ENCODE data around the gene PARD6A.

PARD6A gene

DNA sequence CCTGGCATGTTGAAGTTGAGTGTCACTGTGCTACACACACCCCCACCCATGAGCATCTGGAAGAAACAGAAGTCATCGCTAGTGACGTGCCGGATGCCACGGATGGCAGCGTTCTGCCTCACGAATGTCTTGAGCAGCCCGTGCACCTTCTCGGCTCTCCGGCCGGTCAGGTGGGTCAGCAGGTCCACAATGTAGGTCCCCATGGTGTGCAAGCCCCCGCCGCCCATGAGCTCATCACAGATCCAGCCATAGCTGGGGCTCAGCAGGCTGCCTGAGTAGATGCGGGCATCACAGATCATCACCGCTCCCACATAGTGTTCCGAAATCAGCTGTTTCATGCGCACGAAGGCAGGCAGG is 14.8 kb downstream of the PARD6A start:
- no peak for DNase-seq (ENCODE audit: low spot score)

GRCh38 chr16:67675999-67676398 is 15.2 kb downstream of the PARD6A start:
- DNase-seq (ENCODE audit: low spot score), result no peak
- TF ChIP-seq CTCF (IDR thresholded peaks at IDR 0.05; ENCODE audit: extremely low read depth, missing control alignments), result no peak

More for the DNA sequence above, 14.8 kb downstream of the PARD6A start:
- TF ChIP-seq CTCF (IDR thresholded peaks at IDR 0.05; ENCODE audit: extremely low read depth, missing control alignments), result no peak

DNA sequence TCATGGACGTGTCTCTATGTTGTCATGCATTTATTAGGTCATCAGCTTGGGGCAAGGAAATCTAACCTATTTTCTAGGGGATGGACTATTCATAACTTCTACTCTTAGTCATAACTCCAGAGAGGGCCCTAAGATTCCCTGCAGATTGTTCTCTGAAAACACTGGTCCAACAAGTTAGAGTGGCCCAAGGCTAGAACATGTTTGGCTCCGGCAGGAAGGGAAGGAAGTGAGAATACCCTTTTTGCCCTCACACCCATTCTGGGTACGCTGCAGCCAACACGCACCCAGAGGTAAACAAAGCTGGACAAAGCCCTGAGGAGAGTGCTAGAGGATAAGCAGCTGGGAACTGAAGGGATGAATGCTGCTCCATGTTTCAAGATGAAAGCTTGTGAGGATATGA is 15.8 kb downstream of the PARD6A start:
- DNase-seq (ENCODE audit: low spot score), result no peak
- no peak for TF ChIP-seq CTCF (IDR thresholded peaks at IDR 0.05; ENCODE audit: extremely low read depth, missing control alignments)

GRCh38 chr16:67676939-67677338 is 16.2 kb downstream of the PARD6A start:
- no peak for DNase-seq (ENCODE audit: low spot score)
- no peak for TF ChIP-seq CTCF (IDR thresholded peaks at IDR 0.05; ENCODE audit: extremely low read depth, missing control alignments)

DNA sequence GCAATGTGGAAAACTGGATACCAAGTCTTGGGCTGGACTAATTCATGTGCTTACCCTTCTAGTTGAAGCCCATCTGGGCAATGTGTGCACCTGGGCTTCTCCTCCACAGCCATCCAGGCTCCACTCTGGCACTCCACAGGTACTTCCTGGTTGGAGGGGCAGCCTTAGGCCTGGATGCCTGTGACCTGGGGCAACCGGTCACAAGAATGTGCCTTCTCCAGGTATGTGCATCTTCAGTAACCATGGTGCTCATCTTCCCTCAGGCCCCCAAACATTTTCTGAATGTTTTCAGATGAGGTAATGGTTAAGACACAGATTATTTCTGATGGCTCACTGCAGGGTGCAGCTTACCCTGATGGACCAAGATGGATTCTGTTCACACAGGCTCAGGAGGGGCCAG is 17.0 kb downstream of the PARD6A start:
- no peak for DNase-seq (ENCODE audit: low spot score)
- TF ChIP-seq CTCF (IDR thresholded peaks at IDR 0.05; ENCODE audit: extremely low read depth, missing control alignments), result no peak

- TF ChIP-seq CTCF (IDR thresholded peaks at IDR 0.05; ENCODE audit: extremely low read depth, missing control alignments), result no peak
- no peak for DNase-seq (ENCODE audit: low spot score)
Observed at GRCh38 chr16:67678354-67679023, 17.7 kb downstream of the PARD6A start.

DNA sequence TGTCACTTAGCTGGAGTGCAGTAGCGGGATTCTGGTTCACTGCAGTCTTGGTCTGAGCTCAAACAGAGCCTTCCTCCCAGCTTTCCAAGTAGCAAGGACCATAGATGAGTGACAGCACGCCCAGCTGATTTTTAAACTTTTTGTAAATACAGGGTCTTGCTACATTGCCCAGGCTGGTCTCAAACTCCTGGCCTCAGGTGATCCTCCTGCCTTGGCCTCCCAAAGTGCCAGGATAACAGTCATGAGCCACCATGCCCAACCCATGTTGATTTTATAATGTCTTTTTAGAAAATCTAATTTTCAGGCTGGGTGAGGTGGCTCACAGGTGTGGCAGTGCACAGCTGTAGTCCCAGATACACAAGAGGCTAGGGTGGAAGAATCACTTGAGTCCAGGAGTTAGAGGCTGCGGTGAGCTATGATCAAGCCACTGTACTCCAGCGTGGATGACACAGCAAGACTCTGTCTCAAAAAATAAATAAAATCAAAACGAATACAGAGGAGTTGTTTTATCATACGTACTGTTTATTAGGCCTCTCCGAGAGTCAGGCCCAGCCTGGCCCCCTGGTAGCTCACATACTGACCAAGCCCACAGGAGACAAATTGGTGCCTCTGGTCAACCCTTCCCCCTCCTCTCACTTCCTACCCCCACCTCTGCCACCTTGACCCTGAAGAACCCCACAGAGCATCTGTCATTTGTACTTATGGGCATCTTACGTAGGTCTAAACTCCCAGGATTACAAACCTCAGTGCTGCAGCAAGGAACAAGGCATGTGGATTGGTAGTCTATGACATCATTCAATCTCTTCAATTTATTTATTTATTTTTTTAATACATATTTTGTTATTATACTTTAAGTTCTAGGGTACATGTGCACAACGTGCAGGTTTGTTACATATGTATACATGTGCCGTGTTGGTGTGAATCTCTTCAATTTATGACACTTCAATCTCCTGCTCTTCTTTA is 19.5 kb downstream of the PARD6A start:
- no peak for DNase-seq (ENCODE audit: low spot score)
- no peak for TF ChIP-seq CTCF (IDR thresholded peaks at IDR 0.05; ENCODE audit: extremely low read depth, missing control alignments)
